Measurements from ENCODE around the gene TENT5A.

DNA sequence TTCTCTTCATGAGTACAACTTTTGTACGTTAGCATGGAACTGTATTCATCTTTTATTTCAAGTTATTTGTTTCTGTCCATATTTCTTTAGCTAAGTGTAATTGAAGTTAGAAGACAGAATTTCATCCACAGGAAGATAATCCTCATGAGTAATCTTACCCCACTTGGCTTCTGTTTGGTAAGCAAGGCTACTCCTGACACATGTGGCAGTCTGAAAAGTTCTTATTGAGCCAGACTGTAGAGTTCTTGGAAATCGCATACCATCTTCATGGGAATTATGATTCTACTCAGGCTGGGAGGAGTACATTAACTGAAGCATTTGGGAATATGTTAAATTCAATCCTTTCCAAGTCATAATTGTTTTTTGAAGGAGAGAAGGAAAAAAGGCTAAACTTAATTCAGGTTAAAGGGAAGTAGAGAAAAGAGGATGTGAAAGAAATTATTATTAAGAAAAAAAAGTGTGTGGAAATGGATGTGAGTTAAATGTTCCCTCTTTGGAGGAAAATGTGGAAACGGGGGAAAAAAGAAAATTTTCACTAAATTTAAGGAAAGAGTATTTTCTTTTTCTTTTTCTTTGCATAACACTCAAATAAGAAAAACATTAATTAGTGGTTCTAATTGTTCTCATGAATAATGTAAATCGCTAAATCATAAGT lies 41.5 kb upstream of the TENT5A start:
- TF ChIP-seq POLR2AphosphoS5 (IDR thresholded peaks at IDR 0.05; ENCODE audit: low read depth, low read length), result no peak
- TF ChIP-seq TAF1 (IDR thresholded peaks at IDR 0.05; ENCODE audit: borderline replicate concordance, insufficient read depth, low read length), result no peak
- no peak for TF ChIP-seq REST (IDR thresholded peaks at IDR 0.05; ENCODE audit: insufficient read depth in 1 of 2, low read depth in 2 of 2, low read length in 2 of 2)
- no peak for TF ChIP-seq SIN3A (IDR thresholded peaks at IDR 0.05; ENCODE audit: borderline replicate concordance, insufficient read depth, low read length)
- no peak for TF ChIP-seq FOXP2 (optimal IDR thresholded peaks at IDR 0.05; ENCODE audit: borderline replicate concordance, extremely low read depth, extremely low read length, insufficient read depth)

Data from PFSK-1 (cell line).